Tibial nerve (tissue), 4 donors: Measurements from ENCODE around the gene E2F2.

Experiments
- CTCF ChIP-seq, 5 experiments: fragments of 200-600 bp in 3 of 5; fragments of 450-650 bp in 2 of 5; sonication (generic) in 3 of 5; IDR thresholded peaks; one replicate each; pipeline ENCODE4 v1.5.1; 2016 to 2019; ENCODE audit warnings: antibody characterized with exemption in 5 of 5, mild to moderate bottlenecking in 3 of 5, moderate library complexity in 2 of 5
- EP300 ChIP-seq, 2 donors: sonication (generic); formaldehyde crosslinking; IDR thresholded peaks; one replicate each; pipeline ENCODE4 v1.6.1; 2017; ENCODE audit warnings: antibody characterized with exemption in 2 of 2, mild to moderate bottlenecking in 1 of 2

DNA sequence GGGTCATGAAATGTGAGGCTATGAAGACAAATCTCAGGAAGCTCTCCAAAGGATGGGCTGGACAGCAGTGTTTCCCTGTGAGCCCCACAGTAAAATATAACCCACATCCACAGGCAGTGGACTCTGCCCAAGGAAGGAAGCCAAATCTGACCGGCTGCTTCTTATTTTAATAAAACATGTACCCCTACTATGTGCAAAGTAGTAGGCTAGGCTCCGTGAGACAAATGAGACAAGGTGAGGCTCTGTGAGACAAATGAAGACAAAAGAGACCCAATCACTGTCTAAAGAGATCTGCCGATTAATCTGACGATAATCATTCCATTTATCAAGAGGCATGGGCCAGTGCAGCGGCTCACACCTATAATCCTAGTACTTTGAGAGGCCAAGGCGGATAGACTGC is 49.1 kb downstream of the E2F2 start:
- no peak for TF ChIP-seq CTCF (IDR thresholded peaks at IDR 0.05)
- TF ChIP-seq EP300 (IDR thresholded peaks at IDR 0.05): no peak
